B cell (primary cell): ENCODE data around the gene SH3YL1. TPM values are rescaled to one million over a fixed set of nuclear protein-coding genes. Genes with fewer than 3 reads are reported as not detected.

Experiments used
- ATAC-seq: fragments of 200-7000 bp; cut with Tn5 transposase; one replicate; pipeline ENCODE4 v1.10.0; 2021; ENCODE audit warnings: low read depth, mild to moderate bottlenecking, moderate number of reproducible peaks, moderate library complexity
- CTCF ChIA-PET: fragments of 350-600 bp; sonication (Branson Sonifier 250); formaldehyde crosslinking; loops from one replicate; lab custom pipeline; 2021; ENCODE audit warnings: antibody characterized with exemption, inconsistent platforms; lab: Charles Lee
- POLR2A ChIA-PET: fragments of 350-600 bp; sonication (Branson Sonifier 250); formaldehyde crosslinking; loops from one replicate; lab custom pipeline; 2021; ENCODE audit warnings: antibody characterized with exemption; lab: Charles Lee
- DNase-seq: peaks from one replicate; pipeline ENCODE4 v3.0.0; 2013
- H2AFZ ChIP-seq: 2 replicates; pipeline ENCODE4 v1.6.1; 2012; ENCODE audit warnings: mild to moderate bottlenecking, low read depth, low read length; ENCODE audit not compliant: insufficient read depth, poor library complexity, severe bottlenecking
- H3K27ac ChIP-seq, 2 donors: 1 replicate in 1 of 2; 2 replicates in 1 of 2; pipeline ENCODE4 v1.5.1; 2012 to 2013; ENCODE audit warnings: low read length in 2 of 2, mild to moderate bottlenecking in 2 of 2, moderate library complexity in 1 of 2
- H3K27me3 ChIP-seq, 4 experiments: fragments of 200-600 bp in 1 of 4; sonication (generic) in 1 of 4; replicated peaks in 1 of 4; 1 replicate in 2 of 4; 2 replicates in 2 of 4; pipeline versions ENCODE4 v1.6.1 to v1.7.0; 2013 to 2016; ENCODE audit warnings: low read length in 3 of 4, mild to moderate bottlenecking in 2 of 4, mixed read lengths in 1 of 4, moderate library complexity in 1 of 4; ENCODE audit not compliant: insufficient read depth in 4 of 4, control insufficient read depth in 3 of 4; ENCODE audit errors: control extremely low read depth in 1 of 4
- H3K36me3 ChIP-seq, 2 experiments: replicated peaks in 1 of 2; 1 replicate in 1 of 2; 2 replicates in 1 of 2; pipeline versions ENCODE4 v1.6.1 to v1.7.1; 2013; ENCODE audit warnings: low read length in 1 of 2; ENCODE audit not compliant: insufficient read depth in 2 of 2, control insufficient read depth in 1 of 2; ENCODE audit errors: control extremely low read depth in 1 of 2, extremely low read depth in 1 of 2
- H3K4me1 ChIP-seq, 2 donors: fragments of 200-600 bp in 1 of 2; sonication (generic) in 1 of 2; 1 replicate in 1 of 2; 2 replicates in 1 of 2; pipeline versions ENCODE4 v1.5.1 to v1.6.1; 2013 to 2017; ENCODE audit warnings: low read length in 2 of 2; ENCODE audit not compliant: control insufficient read depth in 2 of 2, insufficient read depth in 2 of 2
- H3K4me2 ChIP-seq: replicated peaks from 2 replicates; pipeline ENCODE3; 2012; ENCODE audit warnings: mild to moderate bottlenecking, low read depth, low read length; ENCODE audit not compliant: poor library complexity, severe bottlenecking
- H3K4me3 ChIP-seq, 5 experiments: fragments of 200-600 bp in 1 of 5; sonication (generic) in 1 of 5; 1 replicate in 3 of 5; 2 replicates in 2 of 5; pipeline versions ENCODE4 v1.5.1 to v1.7.0; 2011 to 2016; ENCODE audit warnings: low read length in 4 of 5, mild to moderate bottlenecking in 4 of 5, low read depth in 2 of 5, control low read depth in 1 of 5, moderate library complexity in 1 of 5; ENCODE audit not compliant: insufficient read depth in 1 of 5; ENCODE audit errors: control extremely low read depth in 1 of 5, extremely low read depth in 1 of 5
- H3K79me2 ChIP-seq: fragments of 200-600 bp; sonication (generic); one replicate; pipeline ENCODE4 v1.6.0; 2016; ENCODE audit warnings: low read length; ENCODE audit not compliant: control insufficient read depth, insufficient read depth
- H3K9ac ChIP-seq: fragments of 200-600 bp; sonication (generic); 2 replicates; pipeline ENCODE4 v1.6.1; 2017; ENCODE audit warnings: mild to moderate bottlenecking, low read length, moderate library complexity
- H3K9me3 ChIP-seq, 3 donors: one replicate each; pipeline versions ENCODE4 v1.6.1 to v1.7.1; 2013; ENCODE audit warnings: low read length in 2 of 3; ENCODE audit not compliant: control insufficient read depth in 2 of 3, insufficient read depth in 1 of 3; ENCODE audit errors: control extremely low read depth in 1 of 3
- H4K20me1 ChIP-seq: 2 replicates; pipeline ENCODE4 v1.6.0; 2012; ENCODE audit warnings: mild to moderate bottlenecking, low read length; ENCODE audit not compliant: insufficient read depth, control insufficient read depth, poor library complexity, severe bottlenecking
- H3K27ac Mint-ChIP-seq: one replicate; pipeline ENCODE4 v1.8.0; 2021; ENCODE audit warnings: mixed read lengths
- H3K27me3 Mint-ChIP-seq: one replicate; pipeline ENCODE4 v1.8.0; 2021; ENCODE audit warnings: mixed read lengths
- H3K4me1 Mint-ChIP-seq: one replicate; pipeline ENCODE4 v1.8.0; 2021; ENCODE audit warnings: mixed read lengths
- H3K4me3 Mint-ChIP-seq: one replicate; pipeline ENCODE4 v1.8.0; 2021; ENCODE audit warnings: mixed read lengths
- H3K9me3 Mint-ChIP-seq: one replicate; pipeline ENCODE4 v1.8.0; 2022; ENCODE audit warnings: mixed read lengths; ENCODE audit not compliant: insufficient read depth
- CTCF ChIP-seq: fragments of 200-600 bp; IDR thresholded peaks from one replicate; pipeline ENCODE4 v1.8.0; 2022; ENCODE audit warnings: antibody characterized with exemption, mild to moderate bottlenecking
- EZH2 ChIP-seq: IDR thresholded peaks from 2 replicates; pipeline ENCODE4 v1.6.1; 2012; ENCODE audit warnings: borderline replicate concordance, low read depth, mild to moderate bottlenecking, moderate library complexity, low read length; ENCODE audit not compliant: insufficient read depth, poor library complexity, severe bottlenecking
- WGBS: methylation state at CpG from one replicate; pipeline ENCODE4 v1.1.5; 2013; ENCODE audit warnings: missing lambda C conversion rate; ENCODE audit not compliant: insufficient coverage; 5-methylcytosine and 5-hydroxymethylcytosine counted together
- intact Hi-C: fragments of 100-400 bp; cut with micrococcal nuclease; formaldehyde crosslinking; loops from one replicate; pipeline ENCODE4 v1.10.0; 2022
- polyA plus RNA-seq: library from polyadenylated mRNA; depleted of rRNA; stranded (reverse); fragments of >200 nt; gene quantifications from 2 replicates; pipeline ENCODE4 v1.2.3, GENCODE V29; 2012
- total RNA-seq, 2 donors: library from RNA; stranded (reverse); fragments of 120-200 nt in 1 of 2; gene quantifications; 1 replicate in 1 of 2; 2 replicates in 1 of 2; pipeline versions ENCODE4 v1.2.3 to v1.2.4, GENCODE V29; 2013 to 2022

Gene SH3YL1
- total and polyA plus RNA-seq, 2 donors (not counting 1 experiment from before 2014, with no cell fraction given), result 33.2 to 48.4 TPM

GRCh38 chr2:258933-259332 is 4.9 kb downstream of the SH3YL1 start:
- ChIA-PET CTCF (interaction anchor here (1.7 kb wide), 1 partner anchor 12 kb away, joined by 9 read pairs; no protein-coding TSS in a partner anchor), POLR2A (interaction anchor here (0.6 kb wide), 1 partner anchor 66 kb away, joined by 3 read pairs; no protein-coding TSS in a partner anchor)
- Mint-ChIP-seq H3K27me3 (no peaks in the 10 kb centered on the region), H3K4me3 (no peak overlapping the region), H3K4me1 (peaks cover 7% of the 10 kb centered on the region), H3K27ac (no peak overlapping the region), H3K9me3 (peaks cover 2% of the 10 kb centered on the region)
- Histone ChIP-seq H3K27me3 (no peaks in the 10 kb centered on the region), H2AFZ (no peak overlapping the region), H3K79me2 (no peaks in the 10 kb centered on the region), H3K9ac (no peak overlapping the region), H4K20me1 (no peaks in the 10 kb centered on the region), H3K9me3 (peaks cover 0 to 2% (median 0%) of the 10 kb centered on the region in 3 donors), H3K27ac (no peak overlapping the region), H3K4me3 (no peak overlapping the region), H3K4me1 (peaks cover 7 to 10% of the 10 kb centered on the region in 2 donors), H3K36me3 (peaks cover 0 to 3% of the 10 kb centered on the region in 2 experiments), H3K4me2 (no peak overlapping the region)
- WGBS, result 84% methylated on average over 2 of the region's 3 CpGs
- intact Hi-C loops, result no loop called here
- TF ChIP-seq CTCF (no peak), EZH2 (no peak)
- ATAC-seq (no peak), DNase-seq (no peak)

- Mint-ChIP-seq H3K27ac (no peak overlapping the region), H3K27me3 (no peaks in the 10 kb centered on the region), H3K4me3 (no peak overlapping the region), H3K4me1 (peaks cover 1% of the 10 kb centered on the region), H3K9me3 (peaks cover 2% of the 10 kb centered on the region)
- H3K4me1 ChIP-seq, result no peaks in the 10 kb centered on the region
- H3K27me3 ChIP-seq, result no peaks in the 10 kb centered on the region
- H3K9ac ChIP-seq, result no peak overlapping the region
- no peak for DNase-seq
- peaks cover 0 to 2% (median 0%) of the 10 kb centered on the region in 3 donors for H3K9me3 ChIP-seq
- no peak overlapping the region for H2AFZ ChIP-seq
- 94% methylated on average over 2 of the region's 2 CpGs for WGBS
- TF ChIP-seq CTCF, result no peak
- TF ChIP-seq EZH2, result no peak
- H3K36me3 ChIP-seq, result peaks cover 0 to 3% of the 10 kb centered on the region in 2 experiments
- H3K27ac ChIP-seq, result no peak overlapping the region
- POLR2A ChIA-PET, result interaction anchor here (1.1 kb wide), 1 partner anchor 18 kb away, joined by 3 read pairs; no protein-coding TSS in a partner anchor
- ATAC-seq, result no peak
- no peak overlapping the region for H3K4me2 ChIP-seq
- H4K20me1 ChIP-seq, result no peaks in the 10 kb centered on the region
- H3K4me3 ChIP-seq, result no peak overlapping the region
- CTCF ChIA-PET, result interaction anchor here (1.7 kb wide), 1 partner anchor 11 kb away, joined by 6 read pairs; no protein-coding TSS in a partner anchor
- H3K79me2 ChIP-seq, result no peaks in the 10 kb centered on the region
- intact Hi-C loops, result no loop called here
Measured at GRCh38 chr2:257842-258241, 6.0 kb downstream of the SH3YL1 start.
